GM21576 (cell line): ENCODE data around the gene OBSL1.

Experiments used
- ATAC-seq: cut with Tn5 transposase; IDR thresholded peaks from one replicate; pipeline ENCODE4 v1.9.1; 2021; ENCODE audit warnings: mild to moderate bottlenecking, moderate library complexity; ENCODE audit not compliant: unreplicated experiment

Gene OBSL1

DNA sequence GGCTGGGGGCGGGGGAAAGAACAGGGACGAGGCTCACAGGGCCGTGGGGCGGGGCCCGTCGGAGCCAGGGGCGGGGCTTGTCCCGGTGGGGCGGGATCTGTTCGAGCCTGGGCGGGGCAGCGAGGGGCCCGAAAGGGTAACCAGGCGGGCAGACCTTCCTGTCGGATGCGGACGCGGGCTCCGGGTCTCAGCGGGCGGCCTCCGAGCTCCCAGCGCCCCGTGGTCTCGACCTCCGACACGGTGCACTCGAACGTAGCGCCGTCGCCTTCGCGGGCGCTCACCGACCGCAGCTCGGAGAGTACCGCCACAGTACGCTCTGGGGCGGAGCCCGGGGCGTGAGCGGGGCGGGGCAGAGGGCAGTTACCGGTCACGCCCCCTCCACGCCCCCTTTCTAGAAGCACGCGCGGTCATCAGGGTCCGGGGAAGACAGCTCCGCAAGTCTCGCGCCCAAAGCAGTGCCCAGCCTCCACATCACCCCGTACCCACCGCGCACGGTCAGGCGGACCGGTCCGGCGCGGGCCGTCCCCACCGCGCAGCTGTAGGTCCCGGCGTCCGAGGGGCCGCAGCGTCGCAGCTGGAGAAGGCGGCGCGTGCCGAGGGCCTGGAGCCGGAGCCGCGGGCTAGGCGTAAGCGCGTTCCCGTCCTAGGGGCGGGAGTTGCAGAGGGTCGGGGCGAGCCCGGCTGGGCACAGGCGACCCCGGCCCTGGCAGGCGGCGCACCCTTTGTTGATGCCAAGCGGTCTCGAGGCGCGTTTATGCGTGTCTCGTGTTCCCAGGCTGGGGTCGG is 18.8 kb downstream of the OBSL1 start:
- ATAC-seq: peak; percentile 90

DNA sequence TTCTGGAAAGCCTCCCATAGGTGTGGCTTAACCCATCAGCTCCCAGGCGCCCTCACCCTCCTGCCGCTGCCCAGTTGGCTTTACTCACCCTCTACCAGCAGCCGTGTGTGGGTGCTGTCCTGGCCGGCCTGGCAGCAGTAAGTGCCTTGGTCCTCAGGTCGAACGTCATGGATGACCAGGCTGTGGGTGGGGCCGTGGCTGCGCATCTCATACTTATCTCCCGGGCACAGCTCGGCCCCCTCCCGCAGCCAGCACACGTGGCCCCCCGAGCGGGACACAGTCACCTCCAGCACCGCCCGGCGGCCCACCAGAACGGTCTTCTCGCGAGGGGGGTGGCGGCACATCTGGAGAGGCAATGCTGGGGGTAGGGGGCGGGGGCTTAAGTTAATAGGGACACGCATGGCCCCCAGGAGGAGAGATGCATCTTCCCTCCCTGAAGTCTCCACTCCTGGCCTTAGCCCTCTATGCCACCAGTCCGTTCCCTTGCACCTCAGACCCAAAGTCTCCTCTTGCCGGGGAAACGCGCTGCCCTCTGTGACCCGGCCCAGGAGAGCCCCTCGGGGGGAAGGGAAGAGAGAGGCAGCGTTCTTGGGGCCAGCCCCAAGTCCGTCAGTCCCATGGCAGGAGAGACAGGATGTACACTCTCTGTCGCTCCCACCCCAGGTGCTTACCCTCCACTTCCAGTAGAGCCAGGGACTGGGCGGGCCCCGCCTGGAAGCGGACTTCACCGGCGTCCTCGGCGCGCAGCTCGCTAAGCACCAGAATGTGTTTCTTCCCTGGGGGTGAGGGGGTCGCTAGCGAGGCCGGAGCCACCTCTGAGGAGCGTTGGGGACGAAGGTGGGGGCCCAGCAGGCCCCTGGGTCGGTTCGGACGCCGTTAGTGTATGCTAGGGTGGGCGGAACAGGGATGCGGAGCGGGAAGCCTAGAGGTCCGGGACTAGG is 19.6 kb downstream of the OBSL1 start:
- peak; percentile 15 for ATAC-seq

GRCh38 chr2:219549619-219550018 is 21.7 kb downstream of the OBSL1 start:
- ATAC-seq: no peak

GRCh38 chr2:219548990-219549389 is 22.3 kb downstream of the OBSL1 start:
- no peak for ATAC-seq

DNA sequence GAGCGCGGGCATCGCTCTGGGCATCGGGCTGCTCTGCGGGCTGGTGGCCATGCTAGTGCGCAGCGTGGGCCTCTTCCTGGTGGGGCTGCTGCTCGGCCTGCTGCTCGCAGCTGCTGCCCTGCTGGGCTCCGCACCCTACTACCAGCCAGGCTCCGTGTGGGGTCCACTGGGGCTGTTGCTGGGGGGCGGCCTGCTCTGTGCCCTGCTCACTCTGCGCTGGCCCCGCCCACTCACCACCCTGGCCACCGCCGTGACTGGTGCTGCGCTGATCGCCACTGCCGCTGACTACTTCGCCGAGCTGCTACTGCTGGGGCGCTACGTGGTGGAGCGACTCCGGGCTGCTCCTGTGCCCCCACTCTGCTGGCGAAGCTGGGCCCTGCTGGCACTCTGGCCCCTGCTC is 23.7 kb downstream of the OBSL1 start:
- no peak for ATAC-seq

DNA sequence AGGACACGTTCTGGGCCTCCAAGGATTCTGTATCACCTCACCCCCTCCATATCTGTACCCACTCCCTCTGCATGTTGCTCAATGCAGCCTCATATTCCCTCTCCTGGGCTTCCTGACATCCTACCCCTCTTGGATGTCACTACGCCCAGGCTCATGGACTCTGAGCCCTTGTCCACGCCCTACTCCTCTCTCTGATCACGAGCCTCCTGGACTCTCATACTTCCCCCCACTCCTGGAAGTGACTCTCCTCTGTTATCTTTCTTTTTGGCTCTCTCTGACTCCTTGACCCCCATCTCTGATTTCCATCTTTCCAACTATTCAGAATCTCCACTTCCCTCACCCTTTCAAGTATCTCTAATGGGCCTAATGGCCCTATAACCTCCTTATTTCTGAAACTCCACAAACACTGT is 25.4 kb downstream of the OBSL1 start:
- ATAC-seq: no peak

DNA sequence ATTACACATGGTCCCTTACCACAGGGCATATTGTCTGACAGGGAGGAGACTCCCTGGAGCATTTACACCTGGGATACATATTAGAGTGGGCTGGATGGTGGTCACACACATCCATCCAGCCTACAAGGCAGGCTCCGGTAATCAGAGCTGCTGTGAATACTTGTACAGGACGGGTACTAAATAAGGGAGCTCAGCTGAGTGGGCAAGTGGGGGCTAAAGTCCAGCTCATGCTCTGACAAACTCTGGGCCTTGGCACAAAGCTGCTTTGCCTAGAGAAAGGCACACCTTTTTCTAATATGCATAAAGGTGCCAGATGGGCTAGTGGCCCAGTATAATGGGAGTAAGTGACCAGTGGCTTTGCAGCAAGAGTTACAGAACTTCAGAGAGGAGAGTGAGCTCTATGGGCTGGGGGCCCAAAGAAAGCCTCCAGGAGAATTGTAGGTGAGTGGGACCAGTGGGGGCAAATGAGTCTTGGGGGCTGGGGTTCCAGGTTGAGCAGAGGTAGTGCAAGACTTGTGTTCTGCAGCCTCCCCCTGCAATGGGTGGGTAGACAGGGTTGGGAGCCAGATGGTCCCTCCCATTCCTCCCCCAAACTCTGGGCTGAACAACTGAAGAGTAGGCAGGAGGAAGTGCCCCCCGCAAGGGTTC is 25.9 kb downstream of the OBSL1 start:
- ATAC-seq: no peak

DNA sequence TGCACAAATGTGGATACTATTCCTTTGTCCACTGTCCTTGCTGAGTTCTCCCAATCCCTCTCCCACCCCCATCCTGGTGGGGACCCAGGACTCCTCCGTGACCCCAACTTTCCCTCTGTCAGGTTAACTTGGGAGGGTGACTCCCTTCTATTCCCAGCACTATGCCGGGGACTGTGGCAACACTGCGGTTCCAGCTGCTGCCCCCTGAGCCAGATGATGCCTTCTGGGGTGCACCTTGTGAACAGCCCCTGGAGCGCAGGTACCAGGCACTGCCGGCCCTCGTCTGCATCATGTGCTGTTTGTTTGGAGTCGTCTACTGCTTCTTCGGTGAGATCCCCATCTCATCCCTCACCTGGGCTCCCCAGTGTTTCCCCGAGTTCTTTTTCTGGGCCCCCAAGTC is 26.8 kb downstream of the OBSL1 start:
- no peak for ATAC-seq

- ATAC-seq: peak; percentile 73
Observed at GRCh38 chr2:219543596-219544358, 27.6 kb downstream of the OBSL1 start, which contains the start of the genes CHPF and TMEM198. CHPF (minus strand) TSS chr2:219543809; CDS start chr2:219543538, 271 bp downstream. TMEM198 (plus strand) TSS chr2:219544028; CDS start chr2:219544728, 700 bp downstream.

GRCh38 chr2:219542931-219543595 is 28.3 kb downstream of the OBSL1 start:
- peak; percentile 26 for ATAC-seq

GRCh38 chr2:219541611-219542180 is 29.6 kb downstream of the OBSL1 start:
- peak; percentile 54 for ATAC-seq

DNA sequence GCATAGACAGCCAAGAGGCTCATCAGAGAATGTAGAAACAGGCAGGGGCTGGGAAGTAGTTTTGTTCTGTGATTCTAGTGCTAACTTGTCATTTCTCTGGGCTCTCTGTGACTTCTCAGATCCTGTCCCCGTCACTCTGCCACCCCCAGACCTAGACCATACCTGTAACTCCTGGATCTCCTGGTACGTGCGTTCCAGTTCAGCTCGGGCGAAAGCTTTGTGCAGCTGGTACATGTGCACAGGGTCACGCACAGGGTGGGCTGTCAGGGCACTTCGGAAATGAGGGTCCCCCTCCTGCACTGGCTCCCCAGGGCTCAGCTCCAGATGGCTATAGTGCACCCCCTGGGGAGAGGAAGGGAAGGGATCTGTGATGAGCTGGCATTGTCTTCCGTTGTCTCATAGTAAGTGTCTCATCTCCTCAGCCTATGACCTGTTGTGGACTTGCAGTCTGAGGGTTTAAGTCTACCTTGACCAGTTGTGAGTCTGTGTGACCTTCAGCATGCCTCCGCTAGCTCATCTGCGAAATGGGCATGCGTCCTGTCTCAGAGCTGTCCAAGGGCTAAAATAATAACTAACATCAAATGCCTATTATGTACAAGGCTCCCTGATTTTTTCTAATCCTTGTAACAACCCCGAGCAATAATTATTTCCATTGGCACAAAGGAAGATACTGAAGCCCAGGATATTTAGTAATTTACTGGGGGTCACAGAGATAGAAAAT is 30.4 kb downstream of the OBSL1 start:
- ATAC-seq: no peak

- no peak for ATAC-seq
Observed at GRCh38 chr2:219539926-219540678, 31.2 kb downstream of the OBSL1 start.

GRCh38 chr2:219538956-219539788 is 32.2 kb downstream of the OBSL1 start:
- no peak for ATAC-seq

DNA sequence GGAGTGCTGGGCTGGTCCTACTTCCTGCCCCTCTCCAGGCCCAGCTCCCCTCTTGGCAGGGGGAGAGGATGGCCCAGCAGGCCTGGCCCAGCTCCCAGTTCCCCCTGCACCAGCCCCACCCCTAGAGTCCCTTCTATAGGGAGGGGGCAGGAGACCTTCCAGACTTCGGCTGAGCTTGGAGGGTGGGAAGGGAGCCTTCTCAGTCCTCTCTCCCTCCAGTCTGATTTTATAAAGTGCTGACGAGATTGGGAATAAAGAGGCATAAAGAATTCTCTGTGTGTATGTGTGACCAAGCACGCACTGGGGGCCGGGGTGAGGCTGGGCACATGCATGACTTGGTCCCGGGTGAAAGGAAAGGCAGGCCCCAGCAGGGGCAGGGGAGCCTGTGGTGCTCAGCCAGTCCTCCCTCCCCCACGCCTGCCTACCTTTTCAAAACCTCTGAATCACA is 32.8 kb downstream of the OBSL1 start:
- ATAC-seq: no peak

DNA sequence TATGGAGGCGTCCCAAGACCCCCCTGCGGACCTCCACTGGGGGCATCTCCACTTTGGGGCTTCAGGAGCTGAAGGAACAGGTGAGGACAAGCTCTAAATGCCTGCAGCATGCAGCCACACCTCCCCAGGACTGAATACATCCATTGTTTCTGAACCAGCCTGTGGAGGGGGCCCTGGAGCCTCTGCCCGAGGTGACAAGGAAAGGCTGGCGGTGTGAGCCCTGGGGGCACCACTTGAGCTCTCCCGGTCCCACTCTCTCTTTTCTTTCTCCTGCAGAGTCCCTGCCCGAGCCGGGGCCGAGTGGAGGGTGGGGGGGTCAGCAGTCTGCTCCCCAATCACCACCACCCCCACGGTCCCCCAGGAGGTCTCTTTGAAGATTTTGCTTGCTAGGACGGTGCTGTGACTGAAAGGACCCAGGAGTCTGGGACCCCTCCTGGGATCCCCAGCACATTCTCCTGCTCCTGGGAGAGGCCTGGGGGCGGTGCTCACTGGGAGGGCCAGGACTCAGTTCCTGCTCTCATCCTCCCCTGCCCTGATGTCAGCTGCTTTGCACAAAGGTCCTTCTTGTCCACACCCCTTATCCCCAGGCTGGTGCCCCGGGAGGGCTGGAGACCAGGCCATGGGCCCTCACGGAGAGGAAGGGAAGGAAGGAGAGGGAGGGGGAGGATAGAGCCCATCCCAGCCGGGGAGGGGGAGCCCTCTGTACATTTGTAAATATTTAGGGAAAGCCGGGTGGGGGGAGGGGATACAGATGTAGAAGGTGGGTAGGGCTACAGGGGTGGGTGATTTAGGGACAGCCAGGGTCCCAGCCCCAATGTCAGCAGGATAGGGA is 33.5 kb downstream of the OBSL1 start:
- ATAC-seq: no peak
